ENCODE results near the gene RBP4.
"Not testable (repeated sequence)": the region's sequence is repeated elsewhere in the genome, so short reads cannot be mapped to it uniquely, and the experiment has no call there.

The RBP4 gene

GRCh38 chr10:93565446-93565845 lies 35.6 kb downstream of the RBP4 start:
- DNase-seq: no peak

GRCh38 chr10:93560541-93560940 lies 40.5 kb downstream of the RBP4 start:
- no peak for DNase-seq

GRCh38 chr10:93559490-93559889 lies 41.5 kb downstream of the RBP4 start:
- no peak for DNase-seq

GRCh38 chr10:93554760-93555432 lies 46.1 kb downstream of the RBP4 start:
- peak; percentile 57 for DNase-seq

- DNase-seq: no peak
These were observed 46.7 kb downstream of the RBP4 start for GRCh38 chr10:93554316-93554663.

GRCh38 chr10:93553482-93554315 lies 47.3 kb downstream of the RBP4 start:
- DNase-seq: no peak

- no peak for DNase-seq
These were observed 48.3 kb downstream of the RBP4 start for GRCh38 chr10:93552780-93553179.

GRCh38 chr10:93550606-93551005 lies 50.4 kb downstream of the RBP4 start:
- DNase-seq: no peak

GRCh38 chr10:93548376-93549071 lies 52.5 kb downstream of the RBP4 start:
- DNase-seq: peak; percentile 44

- no peak for DNase-seq
These were observed 53.5 kb downstream of the RBP4 start for GRCh38 chr10:93547522-93547921.

- not testable (repeated sequence) for DNase-seq
These were observed 54.0 kb downstream of the RBP4 start for GRCh38 chr10:93546995-93547394.

GRCh38 chr10:93542358-93542791 lies 58.7 kb downstream of the RBP4 start:
- peak; percentile 12 for DNase-seq

Measured in HCEC 1CT (cell line).